ENCODE results near the gene IFNAR1. TPM values are rescaled to one million over a fixed set of nuclear protein-coding genes. Genes with fewer than 3 reads are reported as not detected.

IFNAR1 gene
- total and polyA plus RNA-seq, 2 donors (not counting 3 experiments of a cell fraction or from before 2014, with no cell fraction given): 16.2 to 47.8 TPM

DNA sequence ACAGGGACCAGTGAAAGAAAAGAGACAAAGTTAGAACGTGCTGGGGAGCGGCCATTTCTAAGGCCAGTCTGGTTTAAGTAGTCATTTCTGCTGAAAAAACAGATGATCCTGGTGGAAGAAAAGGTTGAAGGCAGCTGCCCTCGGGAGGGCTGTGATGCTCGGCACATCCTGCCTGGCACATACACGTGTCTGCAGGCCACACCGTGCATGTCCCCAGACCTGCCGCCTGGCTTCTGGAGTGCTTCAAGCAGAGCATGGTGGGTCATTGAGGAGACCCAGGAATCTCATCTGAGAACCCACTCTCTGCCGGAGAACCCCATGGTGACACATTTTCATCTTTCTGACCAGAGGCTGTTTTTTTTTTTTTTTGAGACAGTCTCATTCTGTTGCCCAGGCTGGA, 32.4 kb downstream of the IFNAR1 start:
- no peaks in the 10 kb centered on the region for H3K27me3 ChIP-seq (ENCODE audit: control insufficient read depth in 2 of 2, insufficient read depth in 2 of 2, low read length in 2 of 2)
- dilution Hi-C loops (cut with MboI; ENCODE audit: extremely low pct_ligation_motif_present, low sequenced_read_pairs) (no loop called here), intact Hi-C loops (cut with micrococcal nuclease) (no loop called here)
- POLR2A ChIA-PET: no interaction called here
- no peak overlapping the region for H2AFZ ChIP-seq (ENCODE audit: low read depth, low read length)
- no peak overlapping the region for H3K4me2 ChIP-seq (ENCODE audit: insufficient read depth, low read length)
- no peaks in the 10 kb centered on the region for H3K9me3 ChIP-seq (replicated peaks; ENCODE audit: control insufficient read depth, insufficient read depth, low read length)
- FAIRE-seq (no peak), DNase-seq (ENCODE audit: low read depth, low spot score) (no peak)
- BruUV-seq (replicated peaks): no TSS peak
- CTCF ChIA-PET: interaction anchor here (5.6 kb wide), 1 partner anchor 157 kb away, joined by 74 read pairs; no protein-coding TSS in a partner anchor
- no peak for TF ChIP-seq POLR2A (IDR thresholded peaks at IDR 0.05; ENCODE audit: low read depth, low read length)
- TF ChIP-seq, protein P1, sequence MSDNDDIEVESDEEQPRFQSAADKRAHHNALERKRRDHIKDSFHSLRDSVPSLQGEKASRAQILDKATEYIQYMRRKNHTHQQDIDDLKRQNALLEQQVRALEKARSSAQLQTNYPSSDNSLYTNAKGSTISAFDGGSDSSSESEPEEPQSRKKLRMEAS (IDR thresholded peaks at IDR 0.05; ENCODE audit: insufficient read depth, insufficient read length): no peak
- no peak for TF ChIP-seq JUN (IDR thresholded peaks at IDR 0.05; ENCODE audit: borderline replicate concordance, insufficient read depth, insufficient read length, low read depth)
- no peak for TF ChIP-seq FOS (IDR thresholded peaks at IDR 0.05; ENCODE audit: borderline replicate concordance, insufficient read depth, low read length)
- no peak for TF ChIP-seq POLR2AphosphoS5 (IDR thresholded peaks at IDR 0.05; ENCODE audit: insufficient read depth, low read depth, low read length)
- TF ChIP-seq, protein P2, sequence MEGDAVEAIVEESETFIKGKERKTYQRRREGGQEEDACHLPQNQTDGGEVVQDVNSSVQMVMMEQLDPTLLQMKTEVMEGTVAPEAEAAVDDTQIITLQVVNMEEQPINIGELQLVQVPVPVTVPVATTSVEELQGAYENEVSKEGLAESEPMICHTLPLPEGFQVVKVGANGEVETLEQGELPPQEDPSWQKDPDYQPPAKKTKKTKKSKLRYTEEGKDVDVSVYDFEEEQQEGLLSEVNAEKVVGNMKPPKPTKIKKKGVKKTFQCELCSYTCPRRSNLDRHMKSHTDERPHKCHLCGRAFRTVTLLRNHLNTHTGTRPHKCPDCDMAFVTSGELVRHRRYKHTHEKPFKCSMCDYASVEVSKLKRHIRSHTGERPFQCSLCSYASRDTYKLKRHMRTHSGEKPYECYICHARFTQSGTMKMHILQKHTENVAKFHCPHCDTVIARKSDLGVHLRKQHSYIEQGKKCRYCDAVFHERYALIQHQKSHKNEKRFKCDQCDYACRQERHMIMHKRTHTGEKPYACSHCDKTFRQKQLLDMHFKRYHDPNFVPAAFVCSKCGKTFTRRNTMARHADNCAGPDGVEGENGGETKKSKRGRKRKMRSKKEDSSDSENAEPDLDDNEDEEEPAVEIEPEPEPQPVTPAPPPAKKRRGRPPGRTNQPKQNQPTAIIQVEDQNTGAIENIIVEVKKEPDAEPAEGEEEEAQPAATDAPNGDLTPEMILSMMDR (IDR thresholded peaks at IDR 0.05; ENCODE audit: extremely low read depth in 1 of 2, insufficient read depth in 1 of 2, low read depth in 1 of 2, low read length in 2 of 2): no peak
- no peak overlapping the region for H3K4me3 ChIP-seq (replicated peaks in 1 of 3; ENCODE audit: insufficient read depth in 1 of 3, low read depth in 1 of 3, low read length in 3 of 3)
- no peaks in the 10 kb centered on the region for H4K20me1 ChIP-seq (replicated peaks; ENCODE audit: control insufficient read depth, extremely low read depth, insufficient read depth, low read length)
- H3K4me1 ChIP-seq (ENCODE audit: control insufficient read depth, extremely low read depth, insufficient read depth, low read length): peaks cover 16% of the 10 kb centered on the region
- H3K9me1 ChIP-seq (replicated peaks; ENCODE audit: control insufficient read depth, extremely low read depth, insufficient read depth, low read length): no peaks in the 10 kb centered on the region
- H3K36me3 ChIP-seq (ENCODE audit: control insufficient read depth in 2 of 2, extremely low read depth in 1 of 2, insufficient read depth in 2 of 2, low read length in 2 of 2): peaks cover 2 to 11% of the 10 kb centered on the region in 2 experiments
- no peaks in the 10 kb centered on the region for H3K79me2 ChIP-seq (ENCODE audit: control insufficient read depth, insufficient read depth, low read length)
- H3K27ac ChIP-seq (ENCODE audit: insufficient read depth, low read depth, low read length): no peak overlapping the region
- no peak overlapping the region for H3K9ac ChIP-seq (replicated peaks; ENCODE audit: extremely low read depth, insufficient read depth, low read length)
